Activated naive CD8-positive, alpha-beta T cell (primary cell): Measurements from ENCODE around the gene SARNP.

Source experiments
- H3K27ac Mint-ChIP-seq: one replicate; pipeline ENCODE4 v1.8.0; 2021; ENCODE audit warnings: mixed read lengths
- H3K27me3 Mint-ChIP-seq: one replicate; pipeline ENCODE4 v1.8.0; 2021; ENCODE audit warnings: mixed read lengths
- H3K36me3 Mint-ChIP-seq: one replicate; pipeline ENCODE4 v1.8.0; 2021; ENCODE audit warnings: mixed read lengths
- H3K4me1 Mint-ChIP-seq: one replicate; pipeline ENCODE4 v1.8.0; 2021; ENCODE audit warnings: low read depth, mixed read lengths
- H3K4me3 Mint-ChIP-seq: one replicate; pipeline ENCODE4 v1.8.0; 2021; ENCODE audit warnings: mild to moderate bottlenecking, mixed read lengths
- H3K9me3 Mint-ChIP-seq: one replicate; pipeline ENCODE4 v1.8.0; 2021; ENCODE audit warnings: low read depth, mixed read lengths

The SARNP gene

DNA sequence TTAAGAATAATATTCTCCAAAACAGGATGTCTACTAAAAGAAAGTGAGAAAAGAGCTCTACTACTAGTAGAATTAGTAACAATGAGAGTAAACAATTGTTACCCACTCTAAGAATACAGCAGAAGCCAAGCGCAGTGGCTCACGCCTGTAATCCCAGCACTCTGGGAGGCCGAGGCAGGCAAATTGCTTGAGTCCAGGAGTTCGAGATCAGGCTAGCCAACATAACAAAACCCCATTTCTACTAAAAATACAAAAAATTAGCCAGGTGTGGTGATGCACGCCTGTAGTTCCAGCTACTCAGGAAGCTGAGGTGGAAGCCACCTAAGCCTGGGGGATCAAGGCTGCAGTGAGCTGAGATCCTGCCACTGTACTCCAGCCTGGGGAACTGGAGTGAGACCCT, 7.2 kb upstream of the SARNP start:
- H3K27ac Mint-ChIP-seq, result peak overlapping the region; percentile 95
- peaks cover 49% of the 10 kb centered on the region for H3K4me1 Mint-ChIP-seq
- H3K9me3 Mint-ChIP-seq, result no peaks in the 10 kb centered on the region
- H3K36me3 Mint-ChIP-seq, result peaks cover 6% of the 10 kb centered on the region
- H3K4me3 Mint-ChIP-seq, result peak overlapping the region; percentile 75
- H3K27me3 Mint-ChIP-seq, result no peaks in the 10 kb centered on the region

DNA sequence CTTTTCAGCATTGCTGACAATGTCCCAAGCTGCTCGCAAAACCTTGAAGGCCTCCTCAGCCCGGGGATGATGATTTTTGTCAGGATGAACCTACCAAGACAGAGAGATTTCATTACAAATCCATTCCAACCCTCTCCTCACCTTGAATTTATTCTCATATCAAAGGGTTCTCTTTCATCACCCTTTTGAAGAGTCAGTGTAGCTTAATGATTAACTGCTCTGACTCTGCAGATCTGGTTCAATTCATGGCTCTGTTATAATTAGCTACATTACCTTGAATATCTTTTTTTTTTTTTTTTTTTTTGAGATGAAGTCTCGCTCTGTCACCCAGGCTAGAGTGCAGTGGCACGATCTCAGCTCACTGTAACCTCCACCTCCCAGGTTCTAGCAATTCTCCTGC, 5.9 kb upstream of the SARNP start:
- Mint-ChIP-seq H3K27me3 (no peaks in the 10 kb centered on the region), H3K36me3 (peaks cover 6% of the 10 kb centered on the region), H3K27ac (peak overlapping the region; percentile 95), H3K4me3 (no peak overlapping the region), H3K9me3 (no peaks in the 10 kb centered on the region), H3K4me1 (peaks cover 49% of the 10 kb centered on the region)

DNA sequence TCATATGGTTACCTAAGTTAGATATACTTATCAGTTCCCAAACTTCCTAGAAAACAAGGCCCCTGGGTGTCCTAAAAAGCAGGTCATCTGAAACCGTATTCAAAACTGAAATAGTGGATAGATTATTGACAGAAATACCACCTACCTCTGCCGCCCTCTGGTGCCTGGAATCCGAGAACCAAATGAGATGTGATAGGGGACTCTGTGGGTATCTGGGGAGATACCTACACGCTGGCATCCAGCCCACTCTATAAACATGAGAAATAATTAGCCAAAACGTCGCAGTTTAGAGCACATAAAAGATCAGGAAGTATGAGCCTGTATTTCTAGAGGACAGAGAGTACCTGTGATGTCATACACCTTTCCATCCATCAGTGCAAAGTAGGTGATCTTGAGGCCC, 4.7 kb upstream of the SARNP start:
- no peaks in the 10 kb centered on the region for H3K9me3 Mint-ChIP-seq
- H3K27ac Mint-ChIP-seq, result peak overlapping the region; percentile 95
- no peaks in the 10 kb centered on the region for H3K27me3 Mint-ChIP-seq
- H3K36me3 Mint-ChIP-seq, result peaks cover 6% of the 10 kb centered on the region
- no peak overlapping the region for H3K4me3 Mint-ChIP-seq
- peaks cover 37% of the 10 kb centered on the region for H3K4me1 Mint-ChIP-seq

DNA sequence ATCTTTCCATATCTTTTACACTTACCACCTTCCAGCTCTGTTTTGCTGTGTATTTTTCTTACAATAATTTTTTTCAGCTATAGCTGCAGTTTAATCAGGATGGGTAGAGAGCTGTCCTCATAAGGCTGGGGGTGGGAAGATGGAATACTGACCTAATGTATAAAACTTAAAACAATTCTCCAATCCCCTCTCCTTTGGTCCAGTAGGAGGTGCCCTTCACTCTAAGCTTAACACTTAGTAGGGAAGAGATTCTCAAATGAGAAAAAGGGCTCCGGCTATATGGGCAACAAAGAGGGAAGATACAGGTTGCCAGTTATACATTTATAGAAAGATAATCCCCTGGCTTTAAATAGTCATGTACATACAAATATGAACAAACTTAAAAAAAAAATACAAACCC, 3.2 kb upstream of the SARNP start:
- Mint-ChIP-seq H3K36me3 (peaks cover 2% of the 10 kb centered on the region), H3K9me3 (no peaks in the 10 kb centered on the region), H3K27me3 (no peaks in the 10 kb centered on the region), H3K4me1 (peaks cover 33% of the 10 kb centered on the region), H3K27ac (peak overlapping the region; percentile 78), H3K4me3 (no peak overlapping the region)

DNA sequence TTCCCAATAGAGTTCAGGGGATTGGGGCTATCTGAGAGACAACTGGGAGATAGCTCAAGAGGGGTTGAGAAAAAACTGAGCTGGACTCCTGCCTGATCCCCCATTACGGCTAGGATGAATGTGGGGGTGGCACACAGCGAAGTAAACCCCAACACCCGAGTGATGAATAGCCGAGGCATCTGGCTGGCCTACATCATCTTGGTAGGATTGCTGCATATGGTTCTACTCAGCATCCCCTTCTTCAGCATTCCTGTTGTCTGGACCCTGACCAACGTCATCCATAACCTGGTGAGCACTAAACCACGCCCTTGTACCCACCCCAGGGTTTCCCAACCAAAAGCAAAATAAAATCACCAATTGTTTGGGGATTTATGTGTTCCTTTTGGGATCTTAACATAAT, 1.4 kb upstream of the SARNP start:
- Mint-ChIP-seq H3K27me3 (no peaks in the 10 kb centered on the region), H3K4me1 (peaks cover 34% of the 10 kb centered on the region), H3K9me3 (no peaks in the 10 kb centered on the region), H3K36me3 (no peaks in the 10 kb centered on the region), H3K4me3 (no peak overlapping the region), H3K27ac (peak overlapping the region; percentile 78)

DNA sequence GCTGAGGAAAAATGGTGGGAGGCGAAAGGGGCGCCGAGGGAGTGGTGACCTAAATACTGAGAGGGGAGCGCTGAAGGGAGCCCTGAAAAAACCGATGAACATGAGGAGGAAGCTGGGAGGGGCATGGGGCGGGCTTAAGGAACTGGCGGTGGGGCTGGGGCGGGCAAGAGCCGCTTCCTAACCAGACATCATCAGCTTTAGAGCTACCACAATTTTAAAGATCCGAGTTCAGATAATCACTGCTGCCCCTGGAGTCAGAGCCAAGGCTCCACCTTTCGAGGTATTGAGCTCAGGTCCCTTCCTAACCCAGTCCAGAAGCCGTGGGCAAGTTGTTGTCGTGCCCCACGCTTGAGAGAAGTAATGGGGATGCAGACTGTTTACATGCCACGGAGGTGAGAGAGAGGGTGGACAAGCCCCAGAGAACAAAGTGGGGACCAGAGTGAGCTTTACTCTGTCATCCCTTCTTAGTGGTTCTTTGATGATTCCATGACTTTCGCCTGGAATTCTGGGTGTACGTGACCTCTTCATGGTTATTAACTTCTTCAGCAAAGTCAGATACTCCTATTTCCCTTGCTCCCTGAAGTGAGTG, 710 bp upstream of the SARNP start:
- H3K27ac Mint-ChIP-seq, result no peak overlapping the region
- H3K9me3 Mint-ChIP-seq, result no peaks in the 10 kb centered on the region
- no peaks in the 10 kb centered on the region for H3K27me3 Mint-ChIP-seq

DNA sequence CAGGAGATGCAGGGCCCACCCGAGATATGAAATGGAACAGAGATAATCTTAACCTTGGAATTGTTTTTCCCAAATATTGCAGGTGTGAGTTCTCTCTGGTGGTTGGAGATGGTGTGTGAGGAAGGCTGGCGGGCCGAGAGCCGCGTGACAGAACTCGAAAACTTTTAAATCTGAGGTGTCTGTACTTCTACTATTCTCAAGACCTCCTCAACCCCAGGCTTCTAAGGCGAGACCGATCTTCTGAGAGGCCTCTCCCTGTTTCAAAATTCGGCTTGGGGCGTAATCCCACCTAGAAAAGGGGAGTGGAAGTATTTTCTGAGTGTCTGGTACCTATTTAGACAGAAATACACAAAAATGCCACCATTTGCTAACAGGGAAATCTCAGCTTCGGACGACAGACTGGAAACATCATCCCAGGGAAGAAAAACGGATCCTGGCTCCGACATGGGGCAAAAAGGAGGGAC, 611 bp downstream of the SARNP start:
- H3K27me3 Mint-ChIP-seq, result no peaks in the 10 kb centered on the region
- no peaks in the 10 kb centered on the region for H3K9me3 Mint-ChIP-seq
- H3K4me1 Mint-ChIP-seq, result peaks cover 42% of the 10 kb centered on the region
- H3K4me3 Mint-ChIP-seq, result no peak overlapping the region
- H3K27ac Mint-ChIP-seq, result no peak overlapping the region
- no peaks in the 10 kb centered on the region for H3K36me3 Mint-ChIP-seq

More for the DNA sequence above, 710 bp upstream of the SARNP start:
- Mint-ChIP-seq H3K36me3 (no peaks in the 10 kb centered on the region), H3K4me1 (peaks cover 37% of the 10 kb centered on the region), H3K4me3 (no peak overlapping the region)

DNA sequence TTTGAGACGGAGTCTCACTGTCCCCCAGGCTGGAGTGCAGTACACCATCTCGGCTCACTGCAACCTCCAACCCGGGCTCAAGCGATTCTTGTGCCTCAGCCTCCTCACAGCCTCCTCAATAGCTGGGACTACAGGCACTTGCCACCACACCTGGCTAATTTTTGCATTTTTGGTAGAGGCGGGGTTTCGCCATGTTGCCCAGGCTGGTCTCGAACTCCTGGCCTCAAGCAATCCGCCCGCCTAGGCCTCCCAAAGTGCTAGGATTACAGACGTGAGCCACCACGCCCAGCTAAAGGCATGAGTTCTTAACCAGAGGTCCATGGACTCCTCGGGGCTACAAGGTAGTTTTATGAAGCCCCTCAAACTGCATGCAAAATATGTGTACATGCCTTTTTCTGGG, 2.1 kb downstream of the SARNP start:
- Mint-ChIP-seq H3K4me1 (peaks cover 50% of the 10 kb centered on the region), H3K27me3 (no peaks in the 10 kb centered on the region), H3K4me3 (peak overlapping the region; percentile 83), H3K36me3 (no peaks in the 10 kb centered on the region), H3K27ac (peak overlapping the region; percentile 23), H3K9me3 (no peaks in the 10 kb centered on the region)

DNA sequence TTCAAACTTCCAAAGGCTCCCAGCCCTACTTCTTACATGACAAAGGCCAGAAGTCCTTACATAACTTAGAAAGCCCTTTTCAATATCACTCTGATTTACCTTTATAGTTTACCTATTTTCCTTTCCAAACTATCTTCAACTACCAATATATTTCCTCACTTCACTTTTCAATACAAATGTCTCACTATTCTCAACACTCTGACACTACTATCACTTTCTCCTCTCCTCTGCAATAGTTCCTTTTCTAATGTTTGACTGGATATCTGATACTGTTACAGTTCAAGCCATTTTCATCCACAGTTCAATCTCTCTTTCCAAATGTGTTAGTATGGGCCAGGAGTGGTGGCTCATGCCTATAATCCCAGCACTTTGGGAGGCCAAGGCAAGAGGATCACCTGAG, 3.3 kb downstream of the SARNP start:
- no peaks in the 10 kb centered on the region for H3K36me3 Mint-ChIP-seq

DNA sequence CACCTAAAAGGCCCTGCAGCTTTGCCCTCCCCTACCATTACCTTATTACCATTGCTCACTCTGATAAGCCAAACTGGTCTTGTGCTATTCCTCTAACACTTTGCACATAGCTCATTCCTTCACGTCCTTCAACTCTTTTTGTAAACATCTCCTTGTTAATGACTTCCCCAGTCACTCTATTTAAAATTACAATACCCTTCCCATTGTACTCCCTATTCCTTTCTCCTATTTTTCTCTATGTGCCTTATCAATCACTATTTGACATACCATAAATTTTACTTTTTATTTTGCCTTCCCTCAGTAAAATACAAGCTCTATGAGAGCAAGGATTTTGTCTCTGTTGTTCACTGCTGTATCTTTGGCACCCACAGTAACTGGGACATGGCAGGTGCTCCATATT, 5.4 kb downstream of the SARNP start:
- peak overlapping the region; percentile 56 for H3K27ac Mint-ChIP-seq

More for the DNA sequence above, 3.3 kb downstream of the SARNP start:
- H3K4me3 Mint-ChIP-seq, result peak overlapping the region; percentile 48
- H3K9me3 Mint-ChIP-seq, result no peaks in the 10 kb centered on the region
- H3K27me3 Mint-ChIP-seq, result no peaks in the 10 kb centered on the region
- peaks cover 52% of the 10 kb centered on the region for H3K4me1 Mint-ChIP-seq
- peak overlapping the region; percentile 11 for H3K27ac Mint-ChIP-seq

DNA sequence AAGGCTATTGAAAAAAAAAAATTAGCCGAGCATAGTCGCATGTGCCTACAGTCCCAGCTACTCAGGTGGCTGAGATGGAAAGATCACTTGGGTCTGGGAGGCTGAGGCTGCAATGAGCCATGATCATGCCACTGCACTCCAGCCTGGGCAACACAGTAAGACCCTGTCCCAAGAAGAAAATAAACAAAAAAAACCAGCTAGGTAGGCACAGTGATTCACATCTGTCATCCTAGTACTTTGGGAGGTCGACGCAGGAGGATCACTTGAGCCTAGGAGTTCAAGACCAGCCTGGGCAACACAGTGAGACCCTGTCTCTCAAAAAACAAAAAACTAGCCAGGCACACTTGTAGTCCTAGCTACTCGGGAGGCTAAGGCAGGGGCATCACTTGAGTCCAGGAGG, 8.2 kb downstream of the SARNP start:
- H3K27ac Mint-ChIP-seq, result no peak overlapping the region
- H3K4me3 Mint-ChIP-seq, result no peak overlapping the region
- H3K27me3 Mint-ChIP-seq, result no peaks in the 10 kb centered on the region
- H3K36me3 Mint-ChIP-seq, result no peaks in the 10 kb centered on the region
- peaks cover 47% of the 10 kb centered on the region for H3K4me1 Mint-ChIP-seq
- H3K9me3 Mint-ChIP-seq, result no peaks in the 10 kb centered on the region

More for the DNA sequence above, 5.4 kb downstream of the SARNP start:
- H3K27me3 Mint-ChIP-seq, result no peaks in the 10 kb centered on the region
- peaks cover 55% of the 10 kb centered on the region for H3K4me1 Mint-ChIP-seq
- no peaks in the 10 kb centered on the region for H3K36me3 Mint-ChIP-seq
- no peaks in the 10 kb centered on the region for H3K9me3 Mint-ChIP-seq
- no peak overlapping the region for H3K4me3 Mint-ChIP-seq

DNA sequence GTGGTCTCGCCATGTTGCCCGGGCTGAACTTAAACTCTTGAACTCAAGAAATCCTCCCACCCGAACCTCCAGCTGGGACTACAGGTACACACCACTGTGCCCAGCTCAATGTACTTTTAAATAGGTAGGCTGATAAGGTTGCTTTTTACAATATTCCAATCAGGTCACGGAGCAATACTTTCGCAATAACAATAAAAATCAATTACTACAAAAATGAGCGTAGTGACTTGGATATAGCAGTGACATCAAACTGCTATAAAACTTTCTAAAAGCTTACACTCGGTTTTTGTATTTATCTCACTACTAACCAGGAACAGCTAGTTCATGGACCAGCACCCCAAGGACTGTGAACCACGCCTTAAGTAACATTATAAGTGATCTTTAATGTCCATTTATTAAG, 10.5 kb downstream of the SARNP start:
- H3K4me1 Mint-ChIP-seq, result peaks cover 34% of the 10 kb centered on the region
- H3K4me3 Mint-ChIP-seq, result no peak overlapping the region
- H3K36me3 Mint-ChIP-seq, result no peaks in the 10 kb centered on the region
- no peaks in the 10 kb centered on the region for H3K27me3 Mint-ChIP-seq
- H3K27ac Mint-ChIP-seq, result no peak overlapping the region
- no peaks in the 10 kb centered on the region for H3K9me3 Mint-ChIP-seq

DNA sequence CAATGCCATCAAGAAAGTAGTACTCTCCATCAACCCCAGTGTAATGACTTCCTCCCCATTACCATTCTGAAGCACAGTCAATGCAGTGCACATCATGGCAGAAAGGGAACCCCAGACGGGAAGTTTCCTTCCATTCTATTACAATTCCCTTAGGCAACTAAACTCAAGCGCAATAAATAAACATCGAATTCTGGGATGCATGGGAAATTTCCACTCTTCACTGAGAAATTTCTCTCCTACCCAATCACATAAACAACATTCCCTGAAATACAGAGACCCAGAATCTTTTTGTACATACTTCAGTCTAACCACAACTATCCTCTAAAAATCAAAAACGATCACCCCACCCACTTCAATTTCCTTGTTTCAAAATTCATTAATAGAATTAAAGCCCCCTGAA, 20.0 kb downstream of the SARNP start:
- Mint-ChIP-seq H3K36me3 (peaks cover 6% of the 10 kb centered on the region), H3K4me1 (peaks cover 3% of the 10 kb centered on the region), H3K27ac (no peak overlapping the region), H3K27me3 (no peaks in the 10 kb centered on the region), H3K4me3 (no peak overlapping the region), H3K9me3 (no peaks in the 10 kb centered on the region)

DNA sequence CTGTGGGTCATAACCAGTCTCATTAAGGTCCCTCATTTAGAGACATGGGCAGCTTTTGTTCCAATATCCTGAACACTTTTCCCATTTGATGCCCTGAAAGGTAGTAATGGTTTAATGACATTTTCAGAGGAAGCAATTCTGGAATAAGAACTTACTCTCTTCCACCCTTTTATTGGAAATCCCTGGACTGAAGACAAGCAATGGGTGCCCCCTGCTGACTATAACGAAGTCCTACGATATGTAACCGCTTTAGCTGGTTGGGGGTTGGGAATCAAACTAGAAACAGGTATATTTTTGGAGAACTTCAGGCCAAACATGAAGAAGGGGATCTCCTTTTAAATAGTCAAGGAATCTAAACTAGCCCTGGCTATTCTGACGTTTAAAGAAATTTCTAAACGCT, 20.5 kb downstream of the SARNP start:
- no peaks in the 10 kb centered on the region for H3K27me3 Mint-ChIP-seq
- peaks cover 3% of the 10 kb centered on the region for H3K4me1 Mint-ChIP-seq
- peaks cover 6% of the 10 kb centered on the region for H3K36me3 Mint-ChIP-seq
- no peak overlapping the region for H3K27ac Mint-ChIP-seq
- no peaks in the 10 kb centered on the region for H3K9me3 Mint-ChIP-seq
- H3K4me3 Mint-ChIP-seq, result no peak overlapping the region

DNA sequence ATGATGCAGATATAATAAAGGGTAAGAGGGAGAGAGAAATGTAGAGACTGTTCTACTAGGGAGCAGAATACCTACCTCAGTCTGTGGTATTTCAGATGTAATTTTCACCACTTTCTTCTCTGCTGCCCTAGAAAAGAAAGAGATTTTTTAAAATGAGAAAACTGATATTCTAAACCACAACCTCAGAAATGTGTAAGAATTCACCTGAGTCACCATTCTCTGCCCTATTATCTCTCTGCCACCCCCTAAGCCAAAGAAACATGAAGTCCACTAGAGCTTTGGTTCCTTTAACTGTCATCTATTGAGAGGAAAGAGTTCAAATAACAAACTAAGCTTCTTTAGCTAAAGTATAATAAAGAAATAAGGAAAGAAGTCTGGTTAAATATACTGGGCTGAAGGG, 21.6 kb downstream of the SARNP start:
- Mint-ChIP-seq H3K36me3 (peaks cover 6% of the 10 kb centered on the region), H3K4me3 (no peak overlapping the region), H3K4me1 (peaks cover 3% of the 10 kb centered on the region), H3K27me3 (no peaks in the 10 kb centered on the region), H3K27ac (no peak overlapping the region), H3K9me3 (no peaks in the 10 kb centered on the region)

DNA sequence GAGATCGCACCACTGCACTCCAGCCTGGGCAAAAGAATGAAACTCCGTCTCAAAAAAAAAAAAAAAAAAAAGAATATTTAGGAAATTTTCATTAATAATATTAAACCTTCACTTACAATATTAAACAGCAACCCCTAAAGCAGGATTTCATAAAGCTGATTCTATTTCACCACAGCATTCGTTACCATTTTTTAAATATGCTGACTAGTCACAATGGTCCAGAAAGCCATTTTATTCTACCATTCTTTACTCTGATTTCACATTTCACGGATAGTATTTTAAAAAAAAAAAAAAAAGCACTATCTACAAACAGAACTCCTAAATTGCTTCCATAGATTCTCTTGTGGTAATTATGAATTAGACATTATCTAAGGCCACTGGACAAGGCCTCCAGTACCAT, 27.6 kb downstream of the SARNP start:
- Mint-ChIP-seq H3K4me1 (peaks cover 2% of the 10 kb centered on the region), H3K4me3 (no peak overlapping the region), H3K36me3 (peaks cover 8% of the 10 kb centered on the region), H3K27ac (no peak overlapping the region), H3K9me3 (no peaks in the 10 kb centered on the region), H3K27me3 (no peaks in the 10 kb centered on the region)
